Parathyroid adenoma (tissue), 2 donors: ENCODE measurements around the gene DIAPH2.

Experiments used
- H2AFZ ChIP-seq: fragments of 300-600 bp; sonication (generic); one replicate; pipeline ENCODE4 v1.7.0; 2017; ENCODE audit warnings: antibody characterized with exemption, mild to moderate bottlenecking
- H3K27ac ChIP-seq: fragments of 300-600 bp; sonication (generic); one replicate; pipeline ENCODE4 v1.7.0; 2017
- H3K27me3 ChIP-seq: fragments of 300-600 bp; sonication (generic); one replicate; pipeline ENCODE4 v1.7.0; 2017; ENCODE audit warnings: low read length; ENCODE audit not compliant: control insufficient read depth, insufficient read depth
- H3K36me3 ChIP-seq: fragments of 300-600 bp; sonication (generic); one replicate; pipeline ENCODE4 v1.7.0; 2017; ENCODE audit warnings: low read length; ENCODE audit not compliant: control insufficient read depth, insufficient read depth
- H3K4me1 ChIP-seq: fragments of 300-600 bp; sonication (generic); one replicate; pipeline ENCODE4 v1.7.0; 2017; ENCODE audit warnings: control low read depth
- H3K4me2 ChIP-seq: fragments of 300-600 bp; sonication (generic); one replicate; pipeline ENCODE4 v1.7.0; 2017; ENCODE audit warnings: low read length
- H3K4me3 ChIP-seq: fragments of 300-600 bp; sonication (generic); one replicate; pipeline ENCODE4 v1.7.0; 2017; ENCODE audit warnings: low read depth, low read length
- H3K79me2 ChIP-seq: fragments of 300-600 bp; sonication (generic); one replicate; pipeline ENCODE4 v1.7.0; 2017; ENCODE audit warnings: control low read depth
- H3K9ac ChIP-seq: fragments of 300-600 bp; sonication (generic); one replicate; pipeline ENCODE4 v1.7.0; 2017; ENCODE audit warnings: mild to moderate bottlenecking
- H3K9me3 ChIP-seq: fragments of 300-600 bp; sonication (generic); one replicate; pipeline ENCODE4 v1.7.0; 2017; ENCODE audit warnings: low read length; ENCODE audit not compliant: control insufficient read depth
- TF ChIP-seq, protein P1 (sequence below): fragments of 300-600 bp; sonication (generic); IDR thresholded peaks from one replicate; pipeline ENCODE4 v1.7.0; 2017; ENCODE audit warnings: antibody characterized with exemption, mild to moderate bottlenecking
- donor health status: primary hyperparathyroidism.

DIAPH2 gene

DNA sequence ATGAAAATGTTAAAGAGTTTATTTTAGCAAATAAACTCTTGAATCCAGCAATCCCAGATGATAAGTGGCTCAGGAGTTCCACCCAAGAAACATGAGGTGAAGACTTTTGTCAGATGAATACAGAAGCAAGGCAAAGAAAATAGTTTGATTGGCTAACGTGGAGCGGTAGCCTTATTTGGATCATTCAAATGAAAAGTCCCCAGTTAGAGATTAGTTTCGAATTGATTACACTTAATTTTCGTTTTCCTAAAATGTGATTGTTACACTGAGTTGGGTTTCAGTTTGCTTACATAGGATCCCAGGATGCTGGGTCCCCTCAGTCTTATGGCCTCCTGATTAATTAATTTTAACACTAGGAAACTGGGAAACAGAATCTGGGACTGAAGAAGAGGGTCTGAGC lies 122.7 kb downstream of the DIAPH2 start:
- H3K4me3 ChIP-seq, result no peak overlapping the region
- no peak overlapping the region for H3K4me2 ChIP-seq
- no peaks in the 10 kb centered on the region for H3K79me2 ChIP-seq

DNA sequence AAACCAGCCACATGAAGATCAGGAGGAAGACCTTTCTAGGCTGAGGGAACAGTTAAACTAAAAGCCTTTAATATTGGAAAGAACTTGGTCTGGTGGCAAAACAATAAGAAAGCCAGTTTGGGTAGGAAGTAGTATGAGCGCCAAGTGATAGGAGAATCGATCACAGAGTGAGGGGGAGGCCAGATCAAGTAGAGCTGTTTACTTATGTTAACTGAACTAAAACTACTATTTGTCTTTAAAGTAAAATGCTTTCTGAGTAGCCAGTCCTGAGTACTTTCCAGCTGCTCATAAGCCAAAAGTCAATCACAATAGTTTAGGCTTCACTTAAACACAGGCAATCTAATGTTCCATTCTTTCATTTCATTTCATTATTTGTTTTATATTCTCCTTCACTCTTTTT lies 136.3 kb downstream of the DIAPH2 start:
- Histone ChIP-seq H3K4me3 (no peak overlapping the region), H3K27ac (no peak overlapping the region), H3K27me3 (no peaks in the 10 kb centered on the region), H3K79me2 (no peaks in the 10 kb centered on the region), H2AFZ (no peak overlapping the region), H3K9me3 (no peaks in the 10 kb centered on the region), H3K9ac (no peak overlapping the region), H3K4me1 (no peaks in the 10 kb centered on the region), H3K36me3 (no peaks in the 10 kb centered on the region), H3K4me2 (no peak overlapping the region)
- TF ChIP-seq, protein P1, sequence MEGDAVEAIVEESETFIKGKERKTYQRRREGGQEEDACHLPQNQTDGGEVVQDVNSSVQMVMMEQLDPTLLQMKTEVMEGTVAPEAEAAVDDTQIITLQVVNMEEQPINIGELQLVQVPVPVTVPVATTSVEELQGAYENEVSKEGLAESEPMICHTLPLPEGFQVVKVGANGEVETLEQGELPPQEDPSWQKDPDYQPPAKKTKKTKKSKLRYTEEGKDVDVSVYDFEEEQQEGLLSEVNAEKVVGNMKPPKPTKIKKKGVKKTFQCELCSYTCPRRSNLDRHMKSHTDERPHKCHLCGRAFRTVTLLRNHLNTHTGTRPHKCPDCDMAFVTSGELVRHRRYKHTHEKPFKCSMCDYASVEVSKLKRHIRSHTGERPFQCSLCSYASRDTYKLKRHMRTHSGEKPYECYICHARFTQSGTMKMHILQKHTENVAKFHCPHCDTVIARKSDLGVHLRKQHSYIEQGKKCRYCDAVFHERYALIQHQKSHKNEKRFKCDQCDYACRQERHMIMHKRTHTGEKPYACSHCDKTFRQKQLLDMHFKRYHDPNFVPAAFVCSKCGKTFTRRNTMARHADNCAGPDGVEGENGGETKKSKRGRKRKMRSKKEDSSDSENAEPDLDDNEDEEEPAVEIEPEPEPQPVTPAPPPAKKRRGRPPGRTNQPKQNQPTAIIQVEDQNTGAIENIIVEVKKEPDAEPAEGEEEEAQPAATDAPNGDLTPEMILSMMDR, result no peak

More for the DNA sequence above, 122.7 kb downstream of the DIAPH2 start:
- Histone ChIP-seq H3K36me3 (no peaks in the 10 kb centered on the region), H3K27me3 (no peaks in the 10 kb centered on the region), H2AFZ (no peak overlapping the region), H3K4me1 (no peaks in the 10 kb centered on the region), H3K9me3 (no peaks in the 10 kb centered on the region), H3K9ac (no peak overlapping the region), H3K27ac (no peak overlapping the region)
- TF ChIP-seq, protein P1, result no peak

DNA sequence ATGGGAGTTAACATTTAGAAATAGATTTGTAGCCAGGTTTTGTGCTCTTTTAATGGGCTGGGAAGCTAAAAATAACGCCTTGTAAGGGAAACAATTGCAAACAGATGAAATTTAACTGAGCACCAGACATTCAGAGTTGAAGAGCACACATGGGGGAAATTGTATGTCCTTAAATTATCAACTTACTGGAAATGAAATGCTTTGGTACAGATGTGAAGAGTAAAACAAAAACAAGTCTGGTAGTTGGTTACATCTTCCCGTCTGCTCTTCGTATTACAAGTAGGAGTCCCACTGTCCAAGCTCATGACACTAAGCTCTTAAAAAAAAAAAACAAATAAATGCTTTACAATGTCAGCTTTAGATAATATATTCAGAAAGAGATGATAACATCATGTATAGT lies 139.5 kb downstream of the DIAPH2 start:
- Histone ChIP-seq H3K36me3 (no peaks in the 10 kb centered on the region), H3K27me3 (no peaks in the 10 kb centered on the region), H3K4me3 (no peak overlapping the region), H3K9me3 (no peaks in the 10 kb centered on the region), H3K4me2 (no peak overlapping the region), H3K9ac (no peak overlapping the region), H2AFZ (no peak overlapping the region), H3K79me2 (no peaks in the 10 kb centered on the region), H3K27ac (no peak overlapping the region), H3K4me1 (no peaks in the 10 kb centered on the region)
- TF ChIP-seq, protein P1, result no peak

DNA sequence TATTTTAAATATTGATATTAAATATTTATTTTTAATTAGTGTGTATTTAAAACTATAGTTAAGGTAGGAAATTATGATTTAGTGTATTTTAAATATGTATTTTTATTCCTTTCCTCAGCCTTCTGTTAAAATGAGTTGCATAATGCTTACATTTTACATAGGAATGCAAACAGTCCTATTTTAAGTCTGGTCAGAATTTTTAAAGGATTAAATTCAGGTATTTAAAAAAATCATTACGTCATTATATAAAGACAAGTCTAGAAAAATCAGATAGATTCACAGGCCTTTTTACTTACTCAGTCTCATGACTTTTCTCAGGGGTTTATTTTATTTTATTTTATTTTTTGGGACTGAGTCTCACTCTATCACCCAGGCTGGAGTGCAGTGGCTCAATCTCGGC lies 148.7 kb downstream of the DIAPH2 start:
- no peak overlapping the region for H3K4me2 ChIP-seq
- H3K79me2 ChIP-seq, result no peaks in the 10 kb centered on the region
- H3K27me3 ChIP-seq, result no peaks in the 10 kb centered on the region
- H2AFZ ChIP-seq, result no peak overlapping the region
- no peak overlapping the region for H3K27ac ChIP-seq
- H3K9me3 ChIP-seq, result no peaks in the 10 kb centered on the region
- no peak overlapping the region for H3K4me3 ChIP-seq
- TF ChIP-seq, protein P1, result no peak
- no peaks in the 10 kb centered on the region for H3K4me1 ChIP-seq
- H3K36me3 ChIP-seq, result no peaks in the 10 kb centered on the region
- H3K9ac ChIP-seq, result no peak overlapping the region

DNA sequence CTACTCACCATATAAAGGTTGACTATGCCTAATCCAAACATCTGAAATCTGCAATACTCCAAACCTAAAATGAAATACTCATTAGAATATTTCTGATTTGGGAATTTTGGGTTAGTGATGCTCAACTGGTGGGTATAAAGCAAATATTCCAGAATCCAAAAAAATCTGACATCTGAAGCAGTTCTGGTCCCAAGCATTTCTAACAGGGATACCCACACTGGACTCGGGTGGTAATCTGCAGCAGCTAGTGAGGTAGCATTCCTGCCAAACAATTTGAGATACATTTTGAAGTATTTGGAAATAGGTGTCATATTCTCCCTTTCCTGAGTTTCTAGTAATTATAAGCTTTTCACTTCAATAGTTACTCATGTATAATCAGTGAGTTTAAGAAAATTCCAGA lies 149.5 kb downstream of the DIAPH2 start:
- no peak overlapping the region for H3K27ac ChIP-seq
- H3K4me1 ChIP-seq, result no peaks in the 10 kb centered on the region
- H3K9me3 ChIP-seq, result no peaks in the 10 kb centered on the region
- no peak overlapping the region for H3K4me2 ChIP-seq
- no peaks in the 10 kb centered on the region for H3K36me3 ChIP-seq
- H3K27me3 ChIP-seq, result no peaks in the 10 kb centered on the region
- H2AFZ ChIP-seq, result no peak overlapping the region
- H3K4me3 ChIP-seq, result no peak overlapping the region
- H3K9ac ChIP-seq, result no peak overlapping the region
- TF ChIP-seq, protein P1, result no peak
- no peaks in the 10 kb centered on the region for H3K79me2 ChIP-seq
